Measurements from ENCODE around the gene ISL1. TPM values are rescaled to one million over a fixed set of nuclear protein-coding genes. Genes with fewer than 3 reads are reported as not detected.

Gene ISL1
- total RNA-seq (2014; rRNA removed; shearing (Covaris generic); ENCODE audit: low replicate concordance): not detected in 2 replicates

GRCh38 chr5:51383131-51384121 is at the start of gene ISL1:
Gene ISL1, plus strand, starts transcription at chr5:51383448. Its CDS starts 224 bp downstream, at chr5:51383672.
- H3K27me3 ChIP-seq (ENCODE audit: low read length): no peaks in the 10 kb centered on the region
- no peak within 1 kb of the TSS for H2AFZ ChIP-seq (ENCODE audit: low read length)

GRCh38 chr5:51336878-51337277 is 46.4 kb upstream of the ISL1 start:
- DNase-seq: no peak
- H3K9ac ChIP-seq (ENCODE audit: low read length): no peak overlapping the region
- H3K36me3 ChIP-seq (ENCODE audit: insufficient read depth, low read length): no peaks in the 10 kb centered on the region
- no peak overlapping the region for H2AFZ ChIP-seq (ENCODE audit: low read length)
- no peaks in the 10 kb centered on the region for H4K20me1 ChIP-seq (ENCODE audit: insufficient read depth, low read depth, low read length)
- no peak overlapping the region for H3K27ac ChIP-seq (ENCODE audit: low read length)
- no peaks in the 10 kb centered on the region for H3K9me3 ChIP-seq (ENCODE audit: low read length)
- H3K9me2 ChIP-seq (replicated peaks; ENCODE audit: insufficient read depth, low read length): no peaks in the 10 kb centered on the region
- no peaks in the 10 kb centered on the region for H3K79me2 ChIP-seq (ENCODE audit: low read length)
- H3K4me1 ChIP-seq (ENCODE audit: low read length): no peaks in the 10 kb centered on the region
- no peak overlapping the region for H3K4me2 ChIP-seq (ENCODE audit: low read depth, low read length, poor library complexity, severe bottlenecking)
- H3K4me3 ChIP-seq (ENCODE audit: low read length): no peak overlapping the region
- no peaks in the 10 kb centered on the region for H3K27me3 ChIP-seq (ENCODE audit: low read length)

More at GRCh38 chr5:51383131-51384121, at the start of gene ISL1:
- H3K79me2 ChIP-seq (ENCODE audit: low read length): no peaks in the 10 kb centered on the region
- no peak within 1 kb of the TSS for H3K9ac ChIP-seq (ENCODE audit: low read length)
- no peaks in the 10 kb centered on the region for H3K9me2 ChIP-seq (replicated peaks; ENCODE audit: insufficient read depth, low read length)
- peak; percentile 16 for DNase-seq
- H3K36me3 ChIP-seq (ENCODE audit: insufficient read depth, low read length): no peaks in the 10 kb centered on the region
- H3K4me2 ChIP-seq (ENCODE audit: low read depth, low read length, poor library complexity, severe bottlenecking): no peak within 1 kb of the TSS
- no peak within 1 kb of the TSS for H3K27ac ChIP-seq (ENCODE audit: low read length)
- H3K4me1 ChIP-seq (ENCODE audit: low read length): no peaks in the 10 kb centered on the region
- H4K20me1 ChIP-seq (ENCODE audit: insufficient read depth, low read depth, low read length): no peaks in the 10 kb centered on the region
- no peaks in the 10 kb centered on the region for H3K9me3 ChIP-seq (ENCODE audit: low read length)
- H3K4me3 ChIP-seq (ENCODE audit: low read length): no peak within 1 kb of the TSS

GRCh38 chr5:51345106-51345505 is 38.1 kb upstream of the ISL1 start:
- H3K4me1 ChIP-seq (ENCODE audit: low read length): no peaks in the 10 kb centered on the region
- no peak overlapping the region for H3K27ac ChIP-seq (ENCODE audit: low read length)
- H3K9me3 ChIP-seq (ENCODE audit: low read length): no peaks in the 10 kb centered on the region
- H3K36me3 ChIP-seq (ENCODE audit: insufficient read depth, low read length): no peaks in the 10 kb centered on the region
- no peak overlapping the region for H3K4me2 ChIP-seq (ENCODE audit: low read depth, low read length, poor library complexity, severe bottlenecking)
- no peaks in the 10 kb centered on the region for H3K9me2 ChIP-seq (replicated peaks; ENCODE audit: insufficient read depth, low read length)
- H3K9ac ChIP-seq (ENCODE audit: low read length): no peak overlapping the region
- no peak for DNase-seq
- H2AFZ ChIP-seq (ENCODE audit: low read length): no peak overlapping the region
- no peak overlapping the region for H3K4me3 ChIP-seq (ENCODE audit: low read length)
- no peaks in the 10 kb centered on the region for H3K79me2 ChIP-seq (ENCODE audit: low read length)
- no peaks in the 10 kb centered on the region for H3K27me3 ChIP-seq (ENCODE audit: low read length)
- no peaks in the 10 kb centered on the region for H4K20me1 ChIP-seq (ENCODE audit: insufficient read depth, low read depth, low read length)

- Histone ChIP-seq H2AFZ (ENCODE audit: low read length) (no peak overlapping the region), H3K4me3 (ENCODE audit: low read length) (no peak overlapping the region)
These were observed 36.1 kb upstream of the ISL1 start for GRCh38 chr5:51347157-51347556.

GRCh38 chr5:51347704-51348103 is 35.5 kb upstream of the ISL1 start:
- Histone ChIP-seq H3K9ac (ENCODE audit: low read length) (no peak overlapping the region), H3K27me3 (ENCODE audit: low read length) (no peaks in the 10 kb centered on the region), H2AFZ (ENCODE audit: low read length) (no peak overlapping the region), H3K4me1 (ENCODE audit: low read length) (no peaks in the 10 kb centered on the region), H3K36me3 (ENCODE audit: insufficient read depth, low read length) (no peaks in the 10 kb centered on the region), H3K9me3 (ENCODE audit: low read length) (no peaks in the 10 kb centered on the region), H3K4me2 (ENCODE audit: low read depth, low read length, poor library complexity, severe bottlenecking) (no peak overlapping the region), H3K79me2 (ENCODE audit: low read length) (no peaks in the 10 kb centered on the region), H3K9me2 (replicated peaks; ENCODE audit: insufficient read depth, low read length) (no peaks in the 10 kb centered on the region), H4K20me1 (ENCODE audit: insufficient read depth, low read depth, low read length) (no peaks in the 10 kb centered on the region), H3K4me3 (ENCODE audit: low read length) (no peak overlapping the region), H3K27ac (ENCODE audit: low read length) (no peak overlapping the region)
- DNase-seq: no peak

More at GRCh38 chr5:51347157-51347556, 36.1 kb upstream of the ISL1 start:
- no peaks in the 10 kb centered on the region for H3K9me2 ChIP-seq (replicated peaks; ENCODE audit: insufficient read depth, low read length)
- H3K4me2 ChIP-seq (ENCODE audit: low read depth, low read length, poor library complexity, severe bottlenecking): no peak overlapping the region
- no peak overlapping the region for H3K9ac ChIP-seq (ENCODE audit: low read length)
- H3K27ac ChIP-seq (ENCODE audit: low read length): no peak overlapping the region
- H3K36me3 ChIP-seq (ENCODE audit: insufficient read depth, low read length): no peaks in the 10 kb centered on the region
- no peaks in the 10 kb centered on the region for H3K9me3 ChIP-seq (ENCODE audit: low read length)
- no peaks in the 10 kb centered on the region for H4K20me1 ChIP-seq (ENCODE audit: insufficient read depth, low read depth, low read length)
- no peaks in the 10 kb centered on the region for H3K4me1 ChIP-seq (ENCODE audit: low read length)
- no peak for DNase-seq
- no peaks in the 10 kb centered on the region for H3K27me3 ChIP-seq (ENCODE audit: low read length)
- H3K79me2 ChIP-seq (ENCODE audit: low read length): no peaks in the 10 kb centered on the region

GRCh38 chr5:51371052-51371451 is 12.2 kb upstream of the ISL1 start:
- Histone ChIP-seq H2AFZ (ENCODE audit: low read length) (no peak overlapping the region), H3K9me3 (ENCODE audit: low read length) (no peaks in the 10 kb centered on the region), H3K9ac (ENCODE audit: low read length) (no peak overlapping the region), H3K36me3 (ENCODE audit: insufficient read depth, low read length) (no peaks in the 10 kb centered on the region), H3K27ac (ENCODE audit: low read length) (no peak overlapping the region), H3K9me2 (replicated peaks; ENCODE audit: insufficient read depth, low read length) (0 out of 2 replicates have a peak, but pooled peaks cover 3% of the 10 kb centered on the region), H3K79me2 (ENCODE audit: low read length) (no peaks in the 10 kb centered on the region), H3K4me3 (ENCODE audit: low read length) (no peak overlapping the region), H3K4me1 (ENCODE audit: low read length) (no peaks in the 10 kb centered on the region), H3K4me2 (ENCODE audit: low read depth, low read length, poor library complexity, severe bottlenecking) (no peak overlapping the region), H4K20me1 (ENCODE audit: insufficient read depth, low read depth, low read length) (no peaks in the 10 kb centered on the region), H3K27me3 (ENCODE audit: low read length) (no peaks in the 10 kb centered on the region)
- no peak for DNase-seq

- no peak for DNase-seq
- H3K4me3 ChIP-seq (ENCODE audit: low read length): no peak overlapping the region
- no peak overlapping the region for H3K27ac ChIP-seq (ENCODE audit: low read length)
- H3K27me3 ChIP-seq (ENCODE audit: low read length): no peaks in the 10 kb centered on the region
- no peak overlapping the region for H2AFZ ChIP-seq (ENCODE audit: low read length)
- H3K9me3 ChIP-seq (ENCODE audit: low read length): no peaks in the 10 kb centered on the region
- H4K20me1 ChIP-seq (ENCODE audit: insufficient read depth, low read depth, low read length): no peaks in the 10 kb centered on the region
- H3K9ac ChIP-seq (ENCODE audit: low read length): no peak overlapping the region
- no peaks in the 10 kb centered on the region for H3K36me3 ChIP-seq (ENCODE audit: insufficient read depth, low read length)
- H3K4me2 ChIP-seq (ENCODE audit: low read depth, low read length, poor library complexity, severe bottlenecking): no peak overlapping the region
- no peaks in the 10 kb centered on the region for H3K79me2 ChIP-seq (ENCODE audit: low read length)
- no peaks in the 10 kb centered on the region for H3K4me1 ChIP-seq (ENCODE audit: low read length)
- 0 out of 2 replicates have a peak, but pooled peaks cover 3% of the 10 kb centered on the region for H3K9me2 ChIP-seq (replicated peaks; ENCODE audit: insufficient read depth, low read length)
These were observed 9.2 kb upstream of the ISL1 start for GRCh38 chr5:51373880-51374523.

- H4K20me1 ChIP-seq (ENCODE audit: insufficient read depth, low read depth, low read length): no peaks in the 10 kb centered on the region
- H2AFZ ChIP-seq (ENCODE audit: low read length): no peak overlapping the region
- no peak overlapping the region for H3K27ac ChIP-seq (ENCODE audit: low read length)
- H3K9me3 ChIP-seq (ENCODE audit: low read length): no peaks in the 10 kb centered on the region
- no peaks in the 10 kb centered on the region for H3K79me2 ChIP-seq (ENCODE audit: low read length)
- no peak overlapping the region for H3K4me3 ChIP-seq (ENCODE audit: low read length)
- no peaks in the 10 kb centered on the region for H3K36me3 ChIP-seq (ENCODE audit: insufficient read depth, low read length)
- H3K4me1 ChIP-seq (ENCODE audit: low read length): no peaks in the 10 kb centered on the region
- H3K4me2 ChIP-seq (ENCODE audit: low read depth, low read length, poor library complexity, severe bottlenecking): no peak overlapping the region
- 0 out of 2 replicates have a peak, but pooled peaks cover 2% of the 10 kb centered on the region for H3K9me2 ChIP-seq (replicated peaks; ENCODE audit: insufficient read depth, low read length)
- no peak for DNase-seq
- H3K9ac ChIP-seq (ENCODE audit: low read length): no peak overlapping the region
- H3K27me3 ChIP-seq (ENCODE audit: low read length): no peaks in the 10 kb centered on the region
These were observed 8.2 kb upstream of the ISL1 start for GRCh38 chr5:51375084-51375483.
